PC-9 (cell line): ENCODE data around the gene ATP1A1.
A peak's percentile ranks its signal among the peaks of the same experiment; 100 is the strongest.

Experiments
- CTCF ChIP-seq: fragments of 200-600 bp; sonication (generic); conservative IDR thresholded peaks from 2 replicates; pipeline ENCODE4 v1.6.1; 2017; ENCODE audit warnings: mixed run types, antibody characterized with exemption, mild to moderate bottlenecking, moderate library complexity
- EZH2 ChIP-seq: fragments of 200-600 bp; sonication (generic); IDR thresholded peaks from 2 replicates; pipeline ENCODE4 v1.8.0; 2017; ENCODE audit warnings: antibody characterized with exemption, low read depth

- TF ChIP-seq CTCF (peak; percentile 65), EZH2 (no peak)
Observed at GRCh38 chr1:116360429-116361173, 12.4 kb upstream of the ATP1A1 start.
